Neuronal stem cell (in vitro differentiated cells): ENCODE measurements around the gene ITPA.
A peak's percentile ranks its signal among the peaks of the same experiment; 100 is the strongest.

Source experiments
- DNase-seq: peaks from one replicate; pipeline ENCODE4 v3.0.0-alpha.2; 2013; ENCODE audit warnings: low spot score
- H2AFZ ChIP-seq: one replicate; pipeline ENCODE4 v1.6.1; 2013; ENCODE audit warnings: mild to moderate bottlenecking, low read length, inconsistent platforms
- H2AK5ac ChIP-seq: 2 replicates; pipeline ENCODE4 v1.6.1; 2013; ENCODE audit warnings: low read depth, mild to moderate bottlenecking, inconsistent platforms, low read length, moderate library complexity, mixed read lengths
- H2BK120ac ChIP-seq: 2 replicates; pipeline ENCODE4 v1.6.1; 2013; ENCODE audit warnings: low read depth, mild to moderate bottlenecking, inconsistent platforms, low read length, moderate library complexity, mixed read lengths
- H2BK12ac ChIP-seq: one replicate; pipeline ENCODE4 v1.6.1; 2013; ENCODE audit warnings: low read length, inconsistent platforms
- H2BK15ac ChIP-seq: 2 replicates; pipeline ENCODE4 v1.6.1; 2013; ENCODE audit warnings: mild to moderate bottlenecking, low read length, inconsistent platforms, mixed read lengths
- H2BK5ac ChIP-seq: one replicate; pipeline ENCODE4 v1.6.1; 2013; ENCODE audit warnings: inconsistent platforms, mild to moderate bottlenecking, low read length, moderate library complexity
- H3K14ac ChIP-seq: one replicate; pipeline ENCODE4 v1.6.1; 2013; ENCODE audit warnings: low read length, inconsistent platforms
- H3K18ac ChIP-seq: 2 replicates; pipeline ENCODE4 v1.6.1; 2013; ENCODE audit warnings: low read length, inconsistent platforms
- H3K23ac ChIP-seq: 2 replicates; pipeline ENCODE4 v1.6.1; 2013; ENCODE audit warnings: low read depth, mild to moderate bottlenecking, mixed read lengths, low read length, inconsistent platforms; ENCODE audit not compliant: poor library complexity
- H3K27ac ChIP-seq: replicated peaks from 3 replicates; pipeline ENCODE4 v1.5.1; 2013; ENCODE audit warnings: low read length, inconsistent platforms
- H3K27me3 ChIP-seq, 3 experiments: 2 replicates each; pipeline ENCODE4 v1.6.1; 2013; ENCODE audit warnings: low read length in 3 of 3, mild to moderate bottlenecking in 2 of 3, inconsistent platforms in 1 of 3, low read depth in 1 of 3, mixed read lengths in 1 of 3, moderate library complexity in 1 of 3; ENCODE audit not compliant: control insufficient read depth in 3 of 3, insufficient read depth in 3 of 3
- H3K36me3 ChIP-seq, 2 donors: replicated peaks in 1 of 2; 2 replicates each; pipeline ENCODE4 v1.6.1; 2013; ENCODE audit warnings: low read length in 2 of 2; ENCODE audit not compliant: control insufficient read depth in 2 of 2, insufficient read depth in 2 of 2
- H3K4ac ChIP-seq: 2 replicates; pipeline ENCODE4 v1.6.1; 2013; ENCODE audit warnings: inconsistent platforms, mild to moderate bottlenecking, low read length, moderate library complexity
- H3K4me1 ChIP-seq, 2 donors: 1 replicate in 1 of 2; 2 replicates in 1 of 2; pipeline ENCODE4 v1.6.1; 2013; ENCODE audit warnings: low read length in 2 of 2, low read depth in 1 of 2; ENCODE audit not compliant: control insufficient read depth in 2 of 2, insufficient read depth in 1 of 2
- H3K4me2 ChIP-seq: one replicate; pipeline ENCODE4 v1.6.1; 2013; ENCODE audit warnings: mild to moderate bottlenecking, low read length, inconsistent platforms; ENCODE audit not compliant: insufficient read depth, poor library complexity, severe bottlenecking
- H3K4me3 ChIP-seq, 2 donors: 2 replicates each; pipeline ENCODE4 v1.5.1; 2013; ENCODE audit warnings: low read length in 2 of 2, mild to moderate bottlenecking in 2 of 2, inconsistent platforms in 1 of 2, moderate library complexity in 1 of 2
- H3K79me1 ChIP-seq: one replicate; pipeline ENCODE4 v1.6.1; 2013; ENCODE audit warnings: low read depth, mild to moderate bottlenecking, inconsistent platforms, low read length, moderate library complexity
- H3K9ac ChIP-seq: one replicate; pipeline ENCODE4 v1.6.1; 2013; ENCODE audit warnings: mild to moderate bottlenecking, low read depth, low read length, inconsistent platforms; ENCODE audit not compliant: poor library complexity
- H3K9me3 ChIP-seq, 2 donors: replicated peaks in 1 of 2; 2 replicates each; pipeline versions ENCODE3 to v1.6.1; 2013; ENCODE audit warnings: low read length in 2 of 2, mild to moderate bottlenecking in 2 of 2, inconsistent platforms in 1 of 2, low read depth in 1 of 2, mixed read lengths in 1 of 2, moderate library complexity in 1 of 2; ENCODE audit not compliant: control insufficient read depth in 2 of 2, insufficient read depth in 1 of 2
- H4K8ac ChIP-seq: one replicate; pipeline ENCODE4 v1.6.1; 2013; ENCODE audit warnings: low read depth, mild to moderate bottlenecking, inconsistent platforms, low read length, moderate library complexity
- H4K91ac ChIP-seq: one replicate; pipeline ENCODE4 v1.6.1; 2013; ENCODE audit warnings: low read length, low read depth, mild to moderate bottlenecking, inconsistent platforms; ENCODE audit not compliant: poor library complexity
- WGBS, 2 donors: extraction: QIAGEN DNeasy Blood & Tissue Kit; methylation state at CpG; one replicate each; pipeline ENCODE4 v1.1.7; 2013; ENCODE audit warnings: missing lambda C conversion rate in 2 of 2, mixed read lengths in 1 of 2; ENCODE audit not compliant: insufficient read length in 2 of 2, insufficient replicate concordance in 1 of 2; ENCODE audit errors: extremely low coverage in 2 of 2; 5-methylcytosine and 5-hydroxymethylcytosine counted together

ITPA gene

GRCh38 chr20:3248167-3248992, 39.1 kb downstream of the ITPA start:
- H3K9ac ChIP-seq: peak overlapping the region; percentile 64
- no peak overlapping the region for H4K91ac ChIP-seq
- H3K27ac ChIP-seq: no peak overlapping the region
- H2BK15ac ChIP-seq: no peak overlapping the region
- H3K27me3 ChIP-seq: peaks cover 4 to 36% (median 29%) of the 10 kb centered on the region in 3 experiments
- no peaks in the 10 kb centered on the region for H3K9me3 ChIP-seq
- peak overlapping the region; percentile 54 for H2AK5ac ChIP-seq
- H4K8ac ChIP-seq: no peak overlapping the region
- no peak overlapping the region for H2BK12ac ChIP-seq
- H2BK5ac ChIP-seq: no peak overlapping the region
- DNase-seq: peak; percentile 15
- no peaks in the 10 kb centered on the region for H3K79me1 ChIP-seq
- H3K18ac ChIP-seq: peak overlapping the region; percentile 85
- peaks cover 4 to 14% of the 10 kb centered on the region in 2 donors for H3K36me3 ChIP-seq
- peak overlapping the region; percentile 85 for H3K23ac ChIP-seq
- no peak overlapping the region for H3K4ac ChIP-seq
- H3K4me3 ChIP-seq: peak overlapping the region in 1 of 2 donors; percentile 2
- no peak overlapping the region for H2BK120ac ChIP-seq
- peaks cover 0 to 4% of the 10 kb centered on the region in 2 donors for H3K4me1 ChIP-seq
- H2AFZ ChIP-seq: peak overlapping the region; percentile 24
- peak overlapping the region; percentile 9 for H3K14ac ChIP-seq
- no CpG with 5 or more reads among the region's 53 CpGs for WGBS, 2 donors
- peak overlapping the region; percentile 49 for H3K4me2 ChIP-seq

- H3K9me3 ChIP-seq: no peaks in the 10 kb centered on the region
- peak overlapping the region; percentile 24 for H2AFZ ChIP-seq
- H3K4me2 ChIP-seq: peak overlapping the region; percentile 49
- WGBS, 2 donors: no CpG with 5 or more reads among the region's 18 CpGs
- peak overlapping the region; percentile 64 for H3K9ac ChIP-seq
- peaks cover 0 to 4% of the 10 kb centered on the region in 2 donors for H3K4me1 ChIP-seq
- peak overlapping the region; percentile 46 for H2AK5ac ChIP-seq
- no peak overlapping the region for H3K27ac ChIP-seq
- DNase-seq: no peak
- H2BK15ac ChIP-seq: no peak overlapping the region
- no peak overlapping the region for H2BK120ac ChIP-seq
- peak overlapping the region; percentile 2 for H3K23ac ChIP-seq
- peaks cover 4 to 32% (median 29%) of the 10 kb centered on the region in 3 experiments for H3K27me3 ChIP-seq
- no peak overlapping the region for H2BK12ac ChIP-seq
- no peak overlapping the region for H4K91ac ChIP-seq
- H3K4me3 ChIP-seq: peak overlapping the region in 1 of 2 donors; percentile 2
- H3K14ac ChIP-seq: peak overlapping the region; percentile 9
- H3K79me1 ChIP-seq: no peaks in the 10 kb centered on the region
- H3K18ac ChIP-seq: peak overlapping the region; percentile 85
- H2BK5ac ChIP-seq: no peak overlapping the region
- H3K4ac ChIP-seq: no peak overlapping the region
- H4K8ac ChIP-seq: no peak overlapping the region
- peaks cover 4 to 18% of the 10 kb centered on the region in 2 donors for H3K36me3 ChIP-seq
Measured at GRCh38 chr20:3248993-3249347, 39.7 kb downstream of the ITPA start.

- peaks cover 4 to 29% (median 22%) of the 10 kb centered on the region in 3 experiments for H3K27me3 ChIP-seq
- H3K79me1 ChIP-seq: no peaks in the 10 kb centered on the region
- H3K23ac ChIP-seq: no peak overlapping the region
- H2BK120ac ChIP-seq: no peak overlapping the region
- H3K36me3 ChIP-seq: peaks cover 4 to 28% of the 10 kb centered on the region in 2 donors
- no peak overlapping the region for H4K8ac ChIP-seq
- no peak overlapping the region for H3K4me3 ChIP-seq
- H2BK5ac ChIP-seq: no peak overlapping the region
- no peak overlapping the region for H3K9ac ChIP-seq
- H2BK12ac ChIP-seq: no peak overlapping the region
- H3K14ac ChIP-seq: no peak overlapping the region
- no CpG with 5 or more reads among the region's 10 CpGs for WGBS, 2 donors
- H2AK5ac ChIP-seq: no peak overlapping the region
- no peak overlapping the region for H3K4ac ChIP-seq
- DNase-seq: peak; percentile 21
- H3K4me2 ChIP-seq: no peak overlapping the region
- H3K4me1 ChIP-seq: peaks cover 0 to 4% of the 10 kb centered on the region in 2 donors
- no peaks in the 10 kb centered on the region for H3K9me3 ChIP-seq
- no peak overlapping the region for H4K91ac ChIP-seq
- no peak overlapping the region for H3K27ac ChIP-seq
- no peak overlapping the region for H2AFZ ChIP-seq
- H2BK15ac ChIP-seq: no peak overlapping the region
- no peak overlapping the region for H3K18ac ChIP-seq
Measured at GRCh38 chr20:3250091-3250504, 40.8 kb downstream of the ITPA start.

- no peak overlapping the region for H3K23ac ChIP-seq
- no peak overlapping the region for H3K4me3 ChIP-seq
- H3K4ac ChIP-seq: no peak overlapping the region
- H3K79me1 ChIP-seq: no peaks in the 10 kb centered on the region
- no peak overlapping the region for H3K4me2 ChIP-seq
- H3K27me3 ChIP-seq: peaks cover 4 to 25% (median 22%) of the 10 kb centered on the region in 3 experiments
- no peak overlapping the region for H2AK5ac ChIP-seq
- no peak overlapping the region for H3K14ac ChIP-seq
- H3K18ac ChIP-seq: no peak overlapping the region
- no peak overlapping the region for H2BK5ac ChIP-seq
- H3K9me3 ChIP-seq: no peaks in the 10 kb centered on the region
- no peak overlapping the region for H2AFZ ChIP-seq
- H3K27ac ChIP-seq: no peak overlapping the region
- no CpG with 5 or more reads among the region's 8 CpGs for WGBS, 2 donors
- no peak overlapping the region for H2BK15ac ChIP-seq
- H4K91ac ChIP-seq: no peak overlapping the region
- no peak for DNase-seq
- peaks cover 0 to 4% of the 10 kb centered on the region in 2 donors for H3K4me1 ChIP-seq
- peaks cover 10 to 42% of the 10 kb centered on the region in 2 donors for H3K36me3 ChIP-seq
- no peak overlapping the region for H2BK120ac ChIP-seq
- no peak overlapping the region for H4K8ac ChIP-seq
- H3K9ac ChIP-seq: peak overlapping the region; percentile 54
- H2BK12ac ChIP-seq: peak overlapping the region; percentile 42
Measured at GRCh38 chr20:3251806-3252205, 42.5 kb downstream of the ITPA start.
